ENCODE measurements around the gene GRPEL2.

DNA sequence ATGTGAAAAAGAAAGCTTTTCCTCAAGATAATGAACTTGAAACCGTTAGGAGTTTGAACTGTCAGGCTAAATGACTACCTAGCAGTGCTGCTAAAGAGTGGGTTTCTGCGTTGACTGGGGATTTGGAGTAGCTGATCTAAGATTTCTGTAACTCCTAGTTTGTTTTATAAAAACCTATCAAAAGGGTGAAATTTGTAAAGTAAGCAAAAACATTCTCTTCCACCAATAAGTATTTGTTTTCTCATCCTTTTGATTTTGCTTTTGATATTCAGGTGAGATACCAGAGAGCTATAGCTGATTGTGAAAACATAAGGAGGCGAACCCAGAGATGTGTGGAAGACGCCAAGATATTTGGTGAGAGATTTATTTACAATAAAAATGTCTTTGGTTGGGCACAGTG is 4.1 kb downstream of the GRPEL2 start:
- TF ChIP-seq CTCF (IDR thresholded peaks at IDR 0.05): no peak
- no peak for TF ChIP-seq POLR2A (IDR thresholded peaks at IDR 0.05)
